Bronchial epithelial cell (primary cell): Measurements from ENCODE around the gene DHX40. TPM values are rescaled to one million over a fixed set of nuclear protein-coding genes. Genes with fewer than 3 reads are reported as not detected.

ENCODE experiments used
- DNase-seq: peaks from one replicate; pipeline ENCODE4 v3.0.0-alpha.2; 2010; ENCODE audit warnings: low read depth
- FAIRE-seq: peaks from 2 replicates; lab custom pipeline; 2011; peaks lifted over from hg19 to GRCh38; lab: Jason Lieb, UNC
- H3K27me3 ChIP-seq: 2 replicates; pipeline ENCODE4 v1.5.1; 2011; ENCODE audit warnings: low read length; ENCODE audit not compliant: control insufficient read depth, insufficient read depth
- H3K36me3 ChIP-seq: 2 replicates; pipeline ENCODE4 v1.5.1; 2011; ENCODE audit warnings: low read length; ENCODE audit not compliant: control insufficient read depth, insufficient read depth
- H3K4me3 ChIP-seq: 2 replicates; pipeline ENCODE4 v1.5.1; 2011; ENCODE audit warnings: mild to moderate bottlenecking, low read depth, low read length, control low read depth
- total RNA-seq: library from RNA; depleted of rRNA; stranded (reverse); fragments of >200 nt; gene quantifications from 2 replicates; pipeline ENCODE4 v1.2.1, GENCODE V29; 2014
- TF ChIP-seq, protein P1 (sequence below): IDR thresholded peaks from 2 replicates; pipeline ENCODE4 v1.5.1; 2011; ENCODE audit warnings: mild to moderate bottlenecking, moderate library complexity, low read length, control low read depth, inconsistent platforms; ENCODE audit not compliant: insufficient read depth, severe bottlenecking

DHX40 gene
- total RNA-seq, 1 donor from 2014 or later: 37.6 TPM

DNA sequence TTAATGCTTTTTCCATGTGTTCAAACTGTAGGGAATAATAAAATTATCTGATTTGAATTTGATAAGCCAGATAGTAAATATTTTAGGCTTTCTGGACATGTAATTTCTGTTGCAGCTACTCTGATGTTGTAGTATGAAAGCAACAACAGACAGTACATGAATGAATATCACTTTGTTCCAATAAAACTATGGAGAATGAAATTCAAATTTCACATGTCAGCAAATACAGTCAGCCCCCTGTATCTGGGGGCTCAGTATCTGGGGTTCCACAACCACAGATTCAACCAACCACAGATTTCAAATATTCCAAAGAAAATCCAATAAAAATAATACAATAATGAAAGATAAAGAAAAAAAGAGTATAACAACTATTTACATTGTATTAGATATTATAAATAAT is 46.1 kb downstream of the DHX40 start:
- TF ChIP-seq, protein P1, sequence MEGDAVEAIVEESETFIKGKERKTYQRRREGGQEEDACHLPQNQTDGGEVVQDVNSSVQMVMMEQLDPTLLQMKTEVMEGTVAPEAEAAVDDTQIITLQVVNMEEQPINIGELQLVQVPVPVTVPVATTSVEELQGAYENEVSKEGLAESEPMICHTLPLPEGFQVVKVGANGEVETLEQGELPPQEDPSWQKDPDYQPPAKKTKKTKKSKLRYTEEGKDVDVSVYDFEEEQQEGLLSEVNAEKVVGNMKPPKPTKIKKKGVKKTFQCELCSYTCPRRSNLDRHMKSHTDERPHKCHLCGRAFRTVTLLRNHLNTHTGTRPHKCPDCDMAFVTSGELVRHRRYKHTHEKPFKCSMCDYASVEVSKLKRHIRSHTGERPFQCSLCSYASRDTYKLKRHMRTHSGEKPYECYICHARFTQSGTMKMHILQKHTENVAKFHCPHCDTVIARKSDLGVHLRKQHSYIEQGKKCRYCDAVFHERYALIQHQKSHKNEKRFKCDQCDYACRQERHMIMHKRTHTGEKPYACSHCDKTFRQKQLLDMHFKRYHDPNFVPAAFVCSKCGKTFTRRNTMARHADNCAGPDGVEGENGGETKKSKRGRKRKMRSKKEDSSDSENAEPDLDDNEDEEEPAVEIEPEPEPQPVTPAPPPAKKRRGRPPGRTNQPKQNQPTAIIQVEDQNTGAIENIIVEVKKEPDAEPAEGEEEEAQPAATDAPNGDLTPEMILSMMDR: no peak
- H3K27me3 ChIP-seq: no peaks in the 10 kb centered on the region
- DNase-seq (no peak), FAIRE-seq (no peak)
- H3K36me3 ChIP-seq: peaks cover 3% of the 10 kb centered on the region
- no peak overlapping the region for H3K4me3 ChIP-seq

DNA sequence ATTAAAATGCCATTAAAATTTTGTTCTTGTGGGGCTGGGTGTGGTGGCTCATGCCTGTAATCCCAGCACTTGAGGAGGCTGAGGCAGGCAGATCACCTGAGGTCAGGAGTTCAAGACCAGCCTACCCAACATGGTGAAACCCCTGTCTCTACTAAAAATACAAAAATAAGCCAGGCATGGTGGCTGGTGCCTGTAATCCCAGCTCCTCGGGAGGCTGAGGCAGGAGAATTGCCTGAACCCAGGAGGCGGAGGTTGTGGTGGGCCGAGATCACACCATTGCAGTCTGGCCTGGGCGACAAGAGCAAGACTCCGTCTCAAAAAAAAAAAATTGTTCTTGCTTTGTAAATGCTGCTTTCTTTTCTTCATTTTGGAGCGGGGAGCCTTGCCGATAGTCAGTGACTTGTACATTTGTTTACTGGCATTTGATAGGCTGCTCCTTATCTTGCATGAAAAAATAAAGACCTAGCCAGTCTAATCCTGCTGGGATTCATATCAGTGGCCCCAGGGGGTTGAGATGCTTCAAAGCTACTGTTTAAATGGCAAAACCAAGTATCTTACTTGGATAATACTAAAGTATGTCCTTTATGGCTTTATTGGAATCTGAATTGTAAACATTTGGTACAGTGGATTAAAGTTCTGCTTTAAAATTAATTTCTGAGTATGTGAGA is 51.0 kb downstream of the DHX40 start:
- no peak overlapping the region for H3K4me3 ChIP-seq
- FAIRE-seq (no peak), DNase-seq (no peak)
- no peaks in the 10 kb centered on the region for H3K27me3 ChIP-seq
- no peaks in the 10 kb centered on the region for H3K36me3 ChIP-seq
- TF ChIP-seq, protein P1: no peak

DNA sequence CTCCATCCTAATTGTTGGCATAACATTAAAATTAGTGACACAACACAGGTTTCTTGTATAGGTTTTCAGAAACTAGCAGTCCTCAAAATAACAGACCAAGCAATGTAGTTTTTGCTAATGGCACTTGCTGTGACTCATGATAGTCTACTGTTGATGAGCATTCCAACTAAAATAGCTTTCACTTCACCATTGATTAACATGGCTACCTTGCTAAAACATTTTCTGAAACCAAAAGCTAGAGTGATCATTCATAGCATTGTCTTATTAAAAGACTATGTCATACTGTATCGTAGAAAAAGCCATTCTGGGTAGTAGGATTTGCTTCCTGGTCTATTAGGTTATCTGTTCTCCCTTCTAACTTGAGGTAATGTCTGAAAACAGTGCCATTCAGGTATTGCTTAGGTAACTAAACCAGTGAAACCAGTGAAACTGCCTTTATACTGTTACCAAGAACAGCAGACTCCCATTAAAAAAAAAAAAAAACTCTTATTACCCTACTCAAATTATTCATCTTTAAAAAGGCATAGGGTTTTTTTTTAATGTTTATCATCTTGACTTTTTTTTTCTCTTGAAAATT is 51.8 kb downstream of the DHX40 start:
- DNase-seq (peak; percentile 43), FAIRE-seq (no peak)
- TF ChIP-seq, protein P1: no peak
- Histone ChIP-seq H3K27me3 (no peaks in the 10 kb centered on the region), H3K4me3 (no peak overlapping the region), H3K36me3 (no peaks in the 10 kb centered on the region)

DNA sequence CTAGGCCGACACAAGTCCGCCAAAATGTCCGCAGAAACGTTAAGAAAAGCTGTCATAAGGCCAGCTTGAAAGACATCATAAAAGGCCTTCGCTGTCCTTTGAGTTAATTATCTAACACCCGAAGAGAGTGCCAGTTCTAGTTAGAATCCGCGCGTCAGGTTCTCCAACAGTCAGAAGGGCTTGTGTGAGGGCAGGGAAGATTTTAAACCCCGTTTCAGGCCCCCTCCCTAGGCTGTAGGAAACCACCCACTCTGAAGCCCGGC is 53.6 kb downstream of the DHX40 start:
- Histone ChIP-seq H3K4me3 (peak overlapping the region; percentile 100), H3K27me3 (no peaks in the 10 kb centered on the region), H3K36me3 (no peaks in the 10 kb centered on the region)
- TF ChIP-seq, protein P1: no peak
- DNase-seq (no peak), FAIRE-seq (no peak)

DNA sequence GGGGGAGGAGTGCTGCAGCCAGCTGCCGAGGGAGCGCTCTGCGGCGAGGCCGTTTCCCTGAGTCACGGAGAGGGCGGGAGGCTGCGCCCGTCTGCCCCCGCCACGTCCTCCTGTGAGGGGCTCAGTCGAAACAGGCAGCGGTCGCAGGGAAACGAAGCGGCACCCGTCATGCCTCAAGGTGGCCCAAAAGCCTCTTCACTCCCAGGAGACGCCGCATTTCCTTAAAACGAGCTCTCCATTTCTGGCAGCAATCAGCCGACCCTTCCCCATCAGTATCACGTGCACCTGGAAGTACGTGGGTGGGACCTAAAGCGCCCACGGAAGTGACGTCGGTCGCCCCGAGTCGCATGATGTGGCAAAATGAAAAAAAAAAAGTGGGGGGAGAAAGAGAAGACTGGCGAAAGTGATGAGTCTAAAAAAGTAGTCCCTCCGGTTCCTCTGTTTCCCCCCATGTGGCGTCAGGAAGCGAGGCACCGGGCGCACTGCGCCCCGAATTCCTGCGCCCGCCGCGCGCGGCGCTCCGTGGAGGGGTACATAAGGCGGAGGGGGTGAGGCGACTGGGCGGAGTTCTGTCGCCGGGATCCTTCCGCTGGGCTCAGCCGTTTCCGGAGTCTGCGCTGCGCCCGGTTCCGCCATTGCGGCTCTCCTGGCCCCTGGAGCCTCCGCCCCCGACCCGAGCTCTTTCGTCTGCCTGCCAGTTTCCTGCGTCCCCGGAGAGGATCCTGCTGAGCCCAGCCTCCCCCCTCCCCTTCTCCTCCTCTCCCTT is 54.1 kb downstream of the DHX40 start, which contains the start of gene CLTC:
Gene CLTC, plus strand, starts transcription at position 598 of the 766 bp plus-strand sequence. CDS start 237 bp downstream, outside the sequence.
- DNase-seq (peak; percentile 89), FAIRE-seq (no peak)
- peak within 1 kb of the TSS; percentile 100 for H3K4me3 ChIP-seq
- no peaks in the 10 kb centered on the region for H3K36me3 ChIP-seq
- TF ChIP-seq, protein P1: no peak
- H3K27me3 ChIP-seq: no peaks in the 10 kb centered on the region

DNA sequence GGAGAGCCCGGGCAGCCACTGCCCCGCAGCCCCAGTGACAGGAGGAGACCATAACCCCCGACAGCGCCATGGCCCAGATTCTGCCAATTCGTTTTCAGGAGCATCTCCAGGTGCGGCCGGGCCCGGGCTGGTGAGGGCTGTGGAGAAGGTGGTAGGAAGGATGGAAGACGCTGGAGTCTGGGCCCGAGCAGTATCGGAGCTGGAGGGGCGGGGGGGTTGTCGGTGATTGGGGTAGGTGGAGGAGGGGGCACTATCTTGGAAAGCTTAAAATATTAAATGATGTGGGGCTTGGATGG is 54.6 kb downstream of the DHX40 start:
- Histone ChIP-seq H3K27me3 (no peaks in the 10 kb centered on the region), H3K4me3 (peak overlapping the region; percentile 100), H3K36me3 (no peaks in the 10 kb centered on the region)
- TF ChIP-seq, protein P1: no peak
- FAIRE-seq (no peak), DNase-seq (no peak)
